Type B pancreatic cell (in vitro differentiated cells): ENCODE data around the gene CLASP2. TPM values are rescaled to one million over a fixed set of nuclear protein-coding genes. Genes with fewer than 3 reads are reported as not detected.
"Not testable (repeated sequence)": the region's sequence is repeated elsewhere in the genome, so short reads cannot be mapped to it uniquely, and the experiment has no call there.

Source experiments
- DNase-seq: peaks from one replicate; pipeline ENCODE4 v3.0.0; 2021; ENCODE audit warnings: mixed read lengths; ENCODE audit not compliant: unreplicated experiment; ENCODE audit errors: extremely low spot score
- H3K27ac Mint-ChIP-seq: 2 replicates; pipeline ENCODE4 v1.8.0; 2021; ENCODE audit warnings: mild to moderate bottlenecking, mixed read lengths
- H3K27me3 Mint-ChIP-seq: 2 replicates; pipeline ENCODE4 v1.8.0; 2021; ENCODE audit warnings: mixed read lengths
- H3K36me3 Mint-ChIP-seq: 2 replicates; pipeline ENCODE4 v1.8.0; 2021; ENCODE audit warnings: mixed read lengths
- H3K4me1 Mint-ChIP-seq: one replicate; pipeline ENCODE4 v1.8.0; 2021; ENCODE audit warnings: mixed read lengths; ENCODE audit not compliant: unreplicated experiment
- H3K4me3 Mint-ChIP-seq: 2 replicates; pipeline ENCODE4 v1.8.0; 2021; ENCODE audit warnings: mild to moderate bottlenecking, mixed read lengths
- H3K9me3 Mint-ChIP-seq: 2 replicates; pipeline ENCODE4 v1.8.0; 2021; ENCODE audit warnings: mixed read lengths
- CTCF ChIP-seq: fragments of 200-600 bp; sonication (generic); conservative IDR thresholded peaks from 2 replicates; pipeline ENCODE4 v1.5.0; 2021; ENCODE audit warnings: antibody characterized with exemption, mild to moderate bottlenecking
- total RNA-seq: library from RNA; stranded (reverse); gene quantifications from 2 replicates; pipeline ENCODE4 v1.2.1, GENCODE V29; 2021; ENCODE audit warnings: low replicate concordance

Gene CLASP2
- total RNA-seq, 1 donor from 2014 or later, result 56.8 TPM

GRCh38 chr3:33687406-33688010 is 30.5 kb downstream of the CLASP2 start:
- Mint-ChIP-seq H3K9me3 (no peaks in the 10 kb centered on the region), H3K36me3 (peaks cover 8% of the 10 kb centered on the region), H3K4me3 (no peak overlapping the region), H3K4me1 (no peaks in the 10 kb centered on the region), H3K27ac (no peak overlapping the region), H3K27me3 (no peaks in the 10 kb centered on the region)
- no peak for DNase-seq
- TF ChIP-seq CTCF, result no peak

DNA sequence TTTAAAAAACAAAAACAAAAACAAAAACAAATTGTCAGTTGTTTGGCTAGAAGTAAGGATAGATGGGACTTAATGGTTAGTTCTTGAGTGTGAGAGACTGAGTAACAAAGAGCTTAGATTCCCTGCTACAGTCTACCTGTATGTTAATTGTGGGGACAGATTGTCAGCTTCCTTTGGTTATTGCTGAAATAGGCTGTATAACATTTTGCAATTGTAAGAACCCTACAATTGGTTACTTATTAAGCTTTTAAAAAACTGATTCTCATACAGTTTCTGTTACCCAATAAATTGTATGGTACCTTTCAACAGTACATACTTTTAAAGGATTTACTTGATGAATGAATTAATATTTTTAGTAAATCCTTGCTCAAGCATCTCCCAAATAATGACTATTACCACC is 35.3 kb downstream of the CLASP2 start:
- Mint-ChIP-seq H3K9me3 (no peaks in the 10 kb centered on the region), H3K27me3 (no peaks in the 10 kb centered on the region)
- no peak for DNase-seq

DNA sequence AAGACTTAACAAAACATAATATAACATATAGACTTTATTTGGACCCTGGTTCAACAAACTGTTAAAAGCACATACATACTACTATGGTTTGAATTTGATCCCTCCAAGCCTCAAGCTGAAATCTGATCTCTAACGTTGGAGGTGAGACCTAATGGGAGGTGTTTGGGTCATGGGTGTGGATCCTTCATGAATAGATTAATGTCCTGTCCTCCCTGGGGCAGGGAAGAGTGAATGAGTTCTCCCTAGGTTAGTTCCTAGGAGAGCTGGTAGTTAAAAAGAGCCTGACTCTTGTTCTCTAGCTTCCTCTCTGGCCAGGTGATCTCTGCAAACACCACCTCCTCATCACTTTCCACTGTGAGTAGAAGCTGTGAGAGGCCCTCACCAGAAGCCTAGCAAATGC is 36.4 kb downstream of the CLASP2 start:
- DNase-seq, result no peak
- H3K27me3 Mint-ChIP-seq, result no peaks in the 10 kb centered on the region
- no peak for TF ChIP-seq CTCF
- H3K36me3 Mint-ChIP-seq, result peaks cover 41% of the 10 kb centered on the region
- H3K27ac Mint-ChIP-seq, result no peak overlapping the region
- no peaks in the 10 kb centered on the region for H3K4me1 Mint-ChIP-seq
- H3K9me3 Mint-ChIP-seq, result no peaks in the 10 kb centered on the region
- H3K4me3 Mint-ChIP-seq, result no peak overlapping the region

More for the DNA sequence above, 35.3 kb downstream of the CLASP2 start:
- no peaks in the 10 kb centered on the region for H3K4me1 Mint-ChIP-seq
- H3K4me3 Mint-ChIP-seq, result no peak overlapping the region
- no peak overlapping the region for H3K27ac Mint-ChIP-seq
- H3K36me3 Mint-ChIP-seq, result peaks cover 40% of the 10 kb centered on the region
- no peak for TF ChIP-seq CTCF

- H3K4me3 Mint-ChIP-seq, result no peak overlapping the region
- DNase-seq, result no peak
- no peak for TF ChIP-seq CTCF
- H3K9me3 Mint-ChIP-seq, result no peaks in the 10 kb centered on the region
- H3K36me3 Mint-ChIP-seq, result peaks cover 42% of the 10 kb centered on the region
- no peak overlapping the region for H3K27ac Mint-ChIP-seq
- no peaks in the 10 kb centered on the region for H3K27me3 Mint-ChIP-seq
- no peaks in the 10 kb centered on the region for H3K4me1 Mint-ChIP-seq
Observed at GRCh38 chr3:33678073-33678472, 40.0 kb downstream of the CLASP2 start.

DNA sequence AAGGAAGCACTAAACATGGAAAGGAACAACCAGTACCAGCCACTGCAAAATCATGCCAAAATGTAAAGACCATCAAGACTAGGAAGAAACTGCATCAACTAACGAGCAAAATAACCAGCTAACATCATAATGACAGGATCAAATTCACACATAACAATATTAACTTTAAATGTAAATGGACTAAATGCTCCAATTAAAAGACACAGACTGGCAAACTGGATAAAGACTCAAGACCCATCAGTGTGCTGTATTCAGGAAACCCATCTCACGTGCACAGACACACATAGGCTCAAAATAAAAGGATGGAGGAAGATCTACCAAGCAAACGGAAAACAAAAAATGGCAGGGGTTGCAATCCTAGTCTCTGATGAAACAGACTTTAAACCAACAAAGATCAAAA is 44.6 kb downstream of the CLASP2 start:
- DNase-seq, H3K4me1 Mint-ChIP-seq, H3K27ac Mint-ChIP-seq, H3K9me3 Mint-ChIP-seq, H3K27me3 Mint-ChIP-seq, H3K4me3 Mint-ChIP-seq: not testable (repeated sequence)
- H3K36me3 Mint-ChIP-seq, result peaks cover 42% of the 10 kb centered on the region

- no peak for TF ChIP-seq CTCF
- Mint-ChIP-seq H3K4me3 (no peak overlapping the region), H3K27ac (no peak overlapping the region), H3K4me1 (no peaks in the 10 kb centered on the region), H3K27me3 (no peaks in the 10 kb centered on the region), H3K36me3 (peaks cover 36% of the 10 kb centered on the region), H3K9me3 (peaks cover 5% of the 10 kb centered on the region)
- no peak for DNase-seq
Observed at GRCh38 chr3:33668618-33669017, 49.4 kb downstream of the CLASP2 start.
